GM19372 (cell line): Measurements from ENCODE around the gene EFHC1.
A peak's percentile ranks its signal among the peaks of the same experiment; 100 is the strongest.

Source experiments
- ATAC-seq: cut with Tn5 transposase; IDR thresholded peaks from one replicate; pipeline ENCODE4 v1.9.1; 2021; ENCODE audit warnings: mild to moderate bottlenecking, low read depth, moderate library complexity; ENCODE audit not compliant: unreplicated experiment

Gene EFHC1

GRCh38 chr6:52394251-52394666 is 25.9 kb upstream of the EFHC1 start:
- peak; percentile 53 for ATAC-seq

GRCh38 chr6:52395969-52396368 is 24.2 kb upstream of the EFHC1 start:
- ATAC-seq: no peak

- no peak for ATAC-seq
These were observed 20.4 kb upstream of the EFHC1 start for GRCh38 chr6:52399511-52400312.

GRCh38 chr6:52400313-52401041 is 19.7 kb upstream of the EFHC1 start:
- no peak for ATAC-seq

GRCh38 chr6:52403086-52403485 is 17.1 kb upstream of the EFHC1 start:
- no peak for ATAC-seq

GRCh38 chr6:52403627-52404026 is 16.5 kb upstream of the EFHC1 start:
- ATAC-seq: no peak

GRCh38 chr6:52405243-52405642 is 14.9 kb upstream of the EFHC1 start:
- ATAC-seq: no peak

GRCh38 chr6:52407467-52407866 is 12.7 kb upstream of the EFHC1 start:
- no peak for ATAC-seq

GRCh38 chr6:52409499-52409898 is 10.6 kb upstream of the EFHC1 start:
- no peak for ATAC-seq

GRCh38 chr6:52410979-52411378 is 9.2 kb upstream of the EFHC1 start:
- no peak for ATAC-seq

GRCh38 chr6:52411911-52412310 is 8.2 kb upstream of the EFHC1 start:
- ATAC-seq: no peak

- ATAC-seq: no peak
These were observed 4.8 kb upstream of the EFHC1 start for GRCh38 chr6:52415333-52415732.

GRCh38 chr6:52415917-52416628 is 4.1 kb upstream of the EFHC1 start:
- ATAC-seq: no peak

- ATAC-seq: no peak
These were observed 3.5 kb upstream of the EFHC1 start for GRCh38 chr6:52416629-52417151.

- ATAC-seq: no peak
These were observed 2.4 kb upstream of the EFHC1 start for GRCh38 chr6:52417675-52418111.

GRCh38 chr6:52418606-52419005 is 1.5 kb upstream of the EFHC1 start:
- no peak for ATAC-seq

- ATAC-seq: no peak
These were observed 671 bp downstream of the EFHC1 start for GRCh38 chr6:52420668-52421358.

- ATAC-seq: no peak
These were observed 2.0 kb downstream of the EFHC1 start for GRCh38 chr6:52422156-52422555.

- ATAC-seq: no peak
These were observed 3.3 kb downstream of the EFHC1 start for GRCh38 chr6:52423448-52423847.

- no peak for ATAC-seq
These were observed 3.8 kb downstream of the EFHC1 start for GRCh38 chr6:52423971-52424381.
